Left lobe of liver (tissue), 2 donors: ENCODE results near the gene DLST. TPM values are rescaled to one million over a fixed set of nuclear protein-coding genes. Genes with fewer than 3 reads are reported as not detected.

ENCODE experiments used
- ATAC-seq: fragments of 200-7000 bp; cut with Tn5 transposase; one replicate; pipeline ENCODE4 v1.9.1; 2020; ENCODE audit warnings: mild to moderate bottlenecking, moderate library complexity
- DNase-seq: peaks from one replicate; pipeline ENCODE4 v3.0.0-alpha.2; 2020; ENCODE audit warnings: low spot score
- total RNA-seq: library from RNA; stranded (reverse); gene quantifications from one replicate; pipeline ENCODE4 v1.2.1, GENCODE V29; 2021
- donor health status: DM: no; HTN: no; CAD: no; lungs with moderate emphysema.
- donor health status: DM: no; HTN: yes; CAD: no.

Gene DLST
- total RNA-seq, 1 donor from 2014 or later, result 65.6 TPM

DNA sequence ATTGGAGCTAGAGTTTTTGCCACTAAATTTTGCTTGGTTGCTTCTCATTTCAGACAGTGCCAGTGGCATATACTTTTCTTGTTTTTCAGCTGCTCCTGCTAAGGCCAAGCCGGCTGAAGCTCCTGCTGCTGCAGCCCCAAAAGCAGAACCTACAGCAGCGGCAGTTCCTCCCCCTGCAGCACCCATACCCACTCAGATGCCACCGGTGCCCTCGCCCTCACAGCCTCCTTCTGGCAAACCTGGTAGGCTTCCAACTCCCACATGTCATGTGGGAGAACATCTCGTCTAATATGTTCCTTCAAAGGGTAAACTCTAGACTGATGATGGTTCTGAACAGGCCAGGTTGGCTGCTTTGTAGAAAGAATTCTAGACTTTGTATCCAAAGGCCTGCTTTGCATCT lies 11.0 kb downstream of the DLST start:
- ATAC-seq (no peak), DNase-seq (no peak)

DNA sequence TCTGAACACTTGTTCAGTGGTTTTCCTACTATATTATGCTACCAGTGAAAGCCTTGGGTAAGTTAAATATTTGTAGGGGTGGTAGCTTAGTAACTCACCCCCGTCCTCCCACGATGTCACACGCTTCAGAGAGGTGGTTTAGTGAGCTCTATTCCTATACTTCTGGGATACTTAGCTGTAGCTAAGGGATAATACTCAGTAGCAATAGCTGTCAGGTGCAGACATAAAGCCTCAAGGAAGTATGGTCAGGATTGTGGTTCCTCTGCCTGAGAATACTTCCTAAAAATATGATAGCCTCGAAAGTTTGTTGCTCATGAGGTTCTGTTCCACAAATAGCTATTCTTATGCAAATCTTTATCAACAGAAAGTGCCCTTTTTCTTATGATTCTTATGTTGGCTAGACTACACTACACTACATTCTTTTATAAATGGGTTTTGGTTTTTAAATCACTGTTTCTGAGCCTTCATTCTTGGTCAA lies 11.9 kb downstream of the DLST start:
- no peak for DNase-seq
- ATAC-seq, result no peak

DNA sequence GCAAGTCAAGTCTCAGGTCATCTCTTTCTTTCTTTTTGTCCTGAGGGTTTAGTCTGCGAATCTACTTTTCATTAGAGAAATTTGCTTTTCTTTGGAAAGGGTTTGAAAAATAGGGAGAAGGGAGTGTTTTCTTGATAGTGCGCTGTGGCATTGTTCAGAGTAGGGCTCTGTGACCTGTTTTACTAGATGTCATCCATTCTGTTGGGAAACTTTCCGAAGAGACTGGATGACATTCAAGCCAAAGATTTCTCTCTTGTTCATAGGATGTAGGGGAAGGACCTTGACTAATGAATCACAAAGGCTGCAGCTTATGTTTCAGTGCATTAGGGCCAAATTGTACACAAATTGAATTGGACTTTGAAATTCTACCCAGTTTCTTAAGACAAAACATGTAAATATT lies 14.7 kb downstream of the DLST start:
- ATAC-seq, result no peak
- no peak for DNase-seq

DNA sequence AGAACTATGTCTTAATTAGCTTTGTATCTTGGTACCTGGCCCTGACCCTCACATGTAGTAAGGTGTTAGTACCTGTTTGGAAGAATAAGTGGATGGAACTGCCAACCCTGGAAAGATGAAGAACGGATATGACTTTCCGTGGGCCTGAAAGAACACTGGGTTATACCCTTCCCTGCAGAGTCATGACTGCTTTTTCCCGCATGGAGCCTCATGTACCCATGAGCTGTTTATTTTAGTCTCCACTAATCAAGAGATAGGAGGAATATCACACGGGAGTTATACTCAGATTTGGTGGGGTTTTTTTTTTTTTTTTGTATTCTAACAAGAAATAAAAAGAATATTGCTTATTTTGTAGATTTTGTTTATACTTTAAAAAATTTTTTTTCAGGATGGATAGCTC lies 15.9 kb downstream of the DLST start:
- ATAC-seq (no peak), DNase-seq (no peak)

DNA sequence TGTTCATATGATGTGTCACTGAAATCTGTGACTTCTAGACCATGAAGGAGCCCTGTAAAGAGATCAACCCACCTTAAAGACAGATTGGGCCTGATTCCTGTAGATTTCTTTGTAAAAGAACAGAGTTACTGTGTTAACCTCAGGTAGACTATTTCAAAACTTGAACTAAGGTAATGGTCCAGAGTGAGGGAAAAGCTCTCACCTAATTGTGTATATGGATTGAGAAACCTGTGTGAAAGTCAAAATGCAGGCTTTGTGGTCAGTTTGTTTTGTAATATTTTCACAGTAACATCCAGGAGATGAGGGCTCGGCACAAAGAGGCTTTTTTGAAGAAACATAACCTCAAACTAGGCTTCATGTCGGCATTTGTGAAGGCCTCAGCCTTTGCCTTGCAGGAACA lies 16.4 kb downstream of the DLST start:
- ATAC-seq (peak; percentile 69), DNase-seq (no peak)

DNA sequence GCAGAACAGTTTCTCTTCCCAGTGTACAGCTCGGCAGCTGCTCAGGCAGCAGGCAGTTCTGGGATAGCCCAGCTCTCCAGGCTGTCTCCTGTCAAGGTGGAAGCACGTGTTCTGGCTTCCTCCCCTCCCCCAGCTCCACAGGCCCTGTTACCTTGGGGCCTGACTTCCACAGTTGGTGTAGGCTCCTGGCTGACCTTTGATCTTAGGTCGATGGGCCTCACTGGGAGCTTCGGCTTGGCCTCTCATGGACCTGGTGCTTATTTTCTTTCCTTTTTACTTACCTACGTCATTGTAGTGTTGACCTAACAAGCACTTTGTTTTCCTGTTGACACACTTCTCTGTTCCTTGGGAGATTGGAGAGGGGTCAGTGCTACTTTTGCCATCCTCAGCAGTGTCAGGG lies 17.0 kb downstream of the DLST start:
- ATAC-seq, result peak; percentile 88
- peak; percentile 86 for DNase-seq

DNA sequence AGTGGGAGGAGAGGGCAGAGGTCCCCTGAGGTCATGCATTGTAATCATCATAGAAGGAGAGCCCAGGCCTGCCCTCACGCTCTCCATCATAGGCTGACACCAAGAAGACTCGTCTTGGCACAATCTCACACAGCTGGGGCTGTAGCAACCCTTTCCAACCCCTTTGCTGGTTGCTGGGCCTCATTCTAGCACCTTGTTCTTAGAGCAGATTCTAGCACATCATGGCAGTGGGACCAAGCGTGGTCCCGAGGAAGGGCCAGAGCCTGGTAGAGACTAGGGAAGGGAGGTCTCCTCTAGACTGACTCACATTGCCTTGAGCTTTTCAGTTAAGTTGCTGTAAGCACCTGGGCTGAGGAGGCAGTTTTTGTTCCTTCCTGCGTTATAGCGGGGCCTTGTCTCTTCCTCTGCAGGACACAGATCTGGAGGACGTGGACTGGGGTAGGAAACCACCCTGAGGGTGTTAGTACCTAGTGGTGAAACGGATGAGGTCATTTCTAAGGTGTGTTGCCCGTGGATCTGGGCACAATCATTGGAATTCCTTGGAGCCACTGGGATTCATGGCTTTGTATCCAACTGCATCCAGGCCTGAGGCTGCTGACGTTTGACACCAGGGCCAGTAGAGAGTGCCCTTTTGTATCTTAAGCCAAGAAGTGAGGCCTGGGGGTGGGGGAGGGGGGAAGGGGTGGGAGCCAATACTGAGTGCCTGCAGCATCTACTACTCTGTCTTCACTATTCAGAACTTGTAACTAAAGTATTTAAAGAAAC lies 21.4 kb downstream of the DLST start:
- no peak for ATAC-seq
- DNase-seq, result no peak

DNA sequence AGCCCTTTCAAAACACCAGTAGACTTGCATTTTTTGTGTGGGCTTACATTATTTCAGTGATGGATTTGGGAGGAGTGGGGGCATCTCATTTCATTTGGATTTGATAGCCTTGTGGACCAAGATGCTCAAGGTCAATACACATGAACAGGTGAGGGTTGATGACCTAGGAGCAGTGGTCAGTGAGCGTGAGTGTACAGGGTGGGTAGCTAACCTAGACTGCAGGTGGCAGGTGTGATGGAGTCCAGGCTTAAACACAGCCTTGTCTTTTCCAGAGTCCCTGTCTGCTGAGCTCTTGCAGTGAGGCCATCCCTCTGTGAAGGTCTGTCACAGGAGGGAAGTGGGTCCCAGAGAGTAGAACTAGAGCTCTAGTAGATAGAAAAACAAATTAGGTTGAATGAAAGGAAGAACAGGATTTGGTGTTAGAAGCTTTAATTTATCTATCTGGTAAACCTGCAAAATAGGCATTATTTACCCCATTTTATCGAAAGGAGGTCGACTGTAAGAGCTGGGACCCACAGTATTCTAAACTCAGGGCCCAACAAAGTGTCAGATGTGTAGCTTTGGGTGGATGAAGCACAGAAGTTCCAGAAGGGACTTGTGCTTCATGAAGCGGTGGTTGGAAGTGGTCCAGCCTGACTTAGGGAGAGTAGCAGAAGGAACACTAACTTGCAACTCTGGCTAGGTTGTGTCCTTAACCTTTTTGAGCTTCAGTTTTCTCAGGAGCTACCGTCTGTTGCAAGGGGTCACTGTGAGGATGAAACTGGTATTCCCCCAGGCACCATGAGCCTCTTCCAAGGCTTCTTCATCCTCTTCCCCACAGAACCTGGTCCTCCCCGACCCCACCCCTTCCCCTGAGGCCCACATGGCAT lies 23.2 kb downstream of the DLST start:
- DNase-seq (no peak), ATAC-seq (peak; percentile 4)

DNA sequence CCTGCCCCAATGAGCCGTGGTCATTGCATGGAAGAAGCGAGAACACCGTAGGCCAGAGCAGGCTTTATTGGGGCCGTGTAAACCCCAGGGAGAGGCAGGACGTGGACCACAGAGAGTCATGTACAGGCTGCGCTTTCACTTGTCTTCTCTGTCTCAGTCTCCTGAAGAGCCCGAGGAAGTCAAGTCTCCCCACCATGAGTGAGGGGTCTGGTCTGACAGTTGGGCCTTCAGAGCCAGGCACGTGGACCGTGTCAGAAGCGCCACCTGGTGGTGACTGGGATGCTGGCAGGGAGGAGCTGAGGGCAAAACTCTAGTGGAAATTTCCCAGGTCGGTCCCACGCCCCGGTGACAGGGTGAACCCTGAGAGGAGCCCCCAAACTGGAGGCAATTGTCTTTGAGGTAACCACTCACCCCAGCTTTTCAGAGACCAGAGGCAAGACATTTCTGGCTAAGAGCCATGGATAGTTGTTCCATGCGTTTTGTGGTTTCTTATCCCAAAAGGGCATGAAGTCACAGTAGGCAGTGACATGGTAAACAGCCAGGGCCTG lies 24.0 kb downstream of the DLST start:
- ATAC-seq (peak; percentile 80), DNase-seq (peak; percentile 72)

DNA sequence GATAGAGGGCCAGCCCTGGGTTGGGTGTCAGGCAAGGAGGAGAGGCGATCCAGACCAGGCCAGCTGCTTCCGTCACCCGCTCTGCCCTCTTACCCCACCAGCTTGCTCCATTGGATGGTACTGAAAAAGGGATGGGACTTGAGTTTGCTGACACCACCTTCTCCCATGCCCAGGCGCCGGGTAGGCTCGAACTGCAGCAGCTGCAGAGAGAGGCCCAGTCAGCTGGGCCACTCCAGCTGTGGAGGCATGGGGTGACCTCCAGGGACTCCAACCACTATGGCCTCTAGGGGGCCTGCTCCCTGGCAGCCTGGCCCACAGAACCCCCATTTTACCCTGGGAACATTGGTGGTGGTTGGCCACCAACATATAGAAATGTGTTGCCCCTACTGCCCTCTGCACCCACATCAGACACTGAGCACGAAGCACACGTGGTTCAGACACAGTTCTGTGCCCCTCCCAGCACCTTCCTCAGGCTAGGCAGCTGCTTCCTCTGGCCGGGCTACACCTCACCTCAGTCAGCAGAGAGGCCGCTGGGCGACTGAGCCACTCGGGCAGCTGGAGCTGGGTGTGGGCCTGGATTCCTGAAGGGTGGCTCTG lies 25.3 kb downstream of the DLST start:
- DNase-seq (no peak), ATAC-seq (no peak)

DNA sequence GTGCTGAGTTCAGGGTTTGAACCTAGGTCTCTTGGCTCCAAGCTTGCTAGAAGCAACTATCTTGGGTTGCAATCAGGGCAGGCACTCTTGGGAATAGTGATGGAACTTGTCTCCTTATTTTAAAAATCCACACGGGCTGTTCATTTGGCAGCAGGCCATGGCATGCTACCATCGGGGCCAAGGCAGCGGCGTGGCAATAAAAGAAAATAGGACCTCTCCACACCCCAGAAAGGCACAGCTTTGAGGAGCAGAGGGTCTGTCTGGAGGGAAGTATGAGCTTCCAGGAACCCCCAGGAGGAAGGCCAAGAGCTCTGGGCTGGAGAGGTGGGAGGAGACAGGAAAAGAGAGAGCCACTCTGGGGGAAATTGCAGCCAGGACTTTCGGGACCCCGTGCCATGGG lies 26.0 kb downstream of the DLST start:
- no peak for DNase-seq
- no peak for ATAC-seq

DNA sequence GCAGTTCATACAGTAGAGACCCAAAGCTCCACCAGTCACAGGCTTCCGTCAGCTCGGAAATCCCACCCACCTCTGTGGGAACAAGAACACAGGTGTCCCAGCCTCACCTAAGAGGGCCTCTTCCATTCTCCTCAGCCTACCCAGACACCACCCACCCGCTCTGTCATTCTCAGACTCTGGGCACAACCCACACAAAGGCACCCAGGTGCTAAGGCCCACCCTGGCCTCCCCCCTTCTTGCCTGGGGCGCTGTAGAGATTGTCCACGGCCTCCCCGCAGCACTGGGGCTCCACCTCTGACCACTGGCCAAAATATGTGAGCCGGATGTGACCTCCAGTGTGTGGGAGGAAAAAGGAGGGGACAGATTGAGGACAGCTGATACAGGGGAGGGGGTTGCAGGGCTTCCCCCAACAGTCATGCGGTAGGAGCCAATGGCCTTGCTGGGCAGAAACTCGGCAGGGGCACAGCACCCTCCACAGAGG lies 27.2 kb downstream of the DLST start:
- DNase-seq (no peak), ATAC-seq (no peak)

DNA sequence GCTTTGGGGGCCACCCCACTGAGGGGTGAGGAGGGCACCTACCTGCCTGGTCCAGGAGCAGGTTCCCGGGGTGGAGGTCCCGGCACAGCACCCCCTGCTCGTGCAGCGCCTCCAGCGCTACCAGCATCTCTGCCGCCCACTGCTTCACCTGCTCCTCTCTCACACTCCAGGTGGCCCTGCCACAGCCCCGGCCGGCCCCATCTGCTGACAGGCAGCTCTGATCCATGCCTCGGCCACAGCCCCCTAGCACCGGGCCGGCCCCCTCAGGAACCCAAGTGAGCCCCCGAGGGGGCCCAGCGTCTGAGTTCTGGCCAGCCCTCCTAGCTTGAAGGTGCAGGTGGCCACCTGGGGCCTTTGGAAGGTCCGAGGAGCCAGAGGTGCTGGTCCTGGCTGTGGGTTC lies 27.8 kb downstream of the DLST start:
- no peak for ATAC-seq
- DNase-seq, result no peak

DNA sequence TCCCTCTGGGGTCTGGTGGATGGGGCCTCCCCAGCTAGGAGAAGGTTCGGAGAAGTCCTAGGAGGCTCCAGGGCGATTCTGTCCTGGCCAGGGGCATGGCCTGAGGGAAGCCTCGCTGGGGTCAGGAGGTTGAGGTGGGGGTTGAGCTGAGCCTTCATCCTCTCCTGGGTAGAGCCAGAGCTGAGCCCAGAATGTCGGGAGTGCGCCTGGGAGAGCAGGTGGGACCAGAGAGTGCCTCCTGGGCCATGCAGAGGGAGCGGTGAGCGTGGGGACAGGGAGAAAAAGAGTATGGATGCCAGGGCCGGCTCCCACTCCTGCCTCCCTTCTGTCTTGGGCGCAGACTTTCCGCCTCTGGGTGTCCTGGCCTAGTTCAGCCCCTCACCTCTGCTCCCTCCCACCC lies 28.2 kb downstream of the DLST start:
- ATAC-seq (no peak), DNase-seq (no peak)

DNA sequence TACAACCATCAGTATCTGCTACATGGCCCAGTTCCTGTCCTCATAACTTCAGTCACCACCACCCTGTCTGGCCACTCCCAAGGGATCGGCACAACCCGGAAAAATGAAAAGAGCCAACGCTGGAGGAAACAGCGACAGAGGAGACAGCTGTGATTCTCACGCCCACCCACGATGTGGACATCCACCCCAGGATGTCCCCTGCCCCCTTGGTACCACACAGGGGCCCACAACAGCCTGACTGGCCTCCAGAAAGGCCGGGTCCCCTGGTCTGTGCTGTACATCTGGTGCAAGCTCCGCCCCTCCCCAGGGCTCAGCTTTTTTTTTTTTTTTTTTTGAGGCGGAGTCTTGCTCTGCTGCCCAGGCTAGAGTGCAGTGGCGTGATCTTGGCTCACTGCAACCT lies 28.8 kb downstream of the DLST start:
- DNase-seq (no peak), ATAC-seq (no peak)

DNA sequence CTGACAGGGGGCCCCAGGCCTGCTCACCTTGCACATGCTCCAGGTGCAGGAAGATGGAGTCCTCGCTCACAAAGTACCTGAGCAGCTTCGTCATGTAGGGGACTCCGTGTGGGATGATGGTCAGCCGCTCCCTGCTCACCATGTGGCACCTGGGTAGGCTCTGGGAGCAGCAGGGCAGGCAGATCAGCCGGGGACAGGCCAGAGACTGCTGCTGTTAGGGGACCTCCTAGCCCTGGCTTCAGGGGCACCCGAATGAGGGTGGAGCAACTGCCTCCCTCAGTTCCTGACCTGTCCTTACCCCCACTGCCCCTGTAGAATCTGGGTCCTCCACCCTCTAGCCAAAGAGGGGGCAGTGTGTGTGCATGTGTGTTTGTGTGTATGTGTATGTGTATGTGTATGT lies 29.5 kb downstream of the DLST start:
- DNase-seq (no peak), ATAC-seq (no peak)

DNA sequence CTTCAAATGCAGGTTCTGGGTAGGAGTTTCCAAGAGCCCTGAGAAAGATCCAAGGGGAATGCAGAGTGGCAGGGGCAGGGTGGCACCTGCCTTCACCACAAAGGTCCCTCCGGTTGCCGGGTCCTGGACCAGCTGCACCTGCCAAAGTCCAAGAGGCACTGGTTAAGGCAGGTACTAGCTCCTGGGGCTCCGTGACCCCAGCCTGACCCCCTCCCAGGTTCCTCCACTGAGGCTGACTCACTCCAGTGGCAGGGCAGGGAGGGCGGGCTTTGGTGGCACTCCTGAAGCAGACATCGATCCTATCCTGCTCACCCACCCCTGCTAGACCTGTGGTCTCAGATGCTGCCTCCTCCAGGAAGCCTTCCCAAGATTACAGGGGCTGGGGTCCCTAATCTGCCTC lies 30.0 kb downstream of the DLST start:
- ATAC-seq (no peak), DNase-seq (no peak)

DNA sequence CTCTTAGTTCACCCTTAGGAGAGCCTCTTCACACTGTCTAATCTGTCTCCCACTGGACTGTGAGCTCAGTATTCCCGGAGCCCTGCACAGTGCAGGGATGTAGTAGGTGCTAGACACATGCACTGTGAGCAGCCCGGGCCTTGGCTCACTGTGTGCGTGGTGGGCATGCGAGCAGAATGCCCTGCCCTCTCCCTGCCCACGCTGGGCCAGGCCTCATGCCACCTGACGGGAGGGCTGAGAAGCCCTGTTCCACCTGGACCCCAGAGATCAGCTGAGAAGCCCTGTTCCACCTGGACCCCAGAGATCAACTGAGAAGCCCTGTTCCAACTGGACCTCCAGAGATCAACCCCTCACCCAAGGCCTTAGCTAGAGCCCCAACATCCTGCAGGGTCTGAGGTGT lies 30.4 kb downstream of the DLST start:
- no peak for DNase-seq
- no peak for ATAC-seq

DNA sequence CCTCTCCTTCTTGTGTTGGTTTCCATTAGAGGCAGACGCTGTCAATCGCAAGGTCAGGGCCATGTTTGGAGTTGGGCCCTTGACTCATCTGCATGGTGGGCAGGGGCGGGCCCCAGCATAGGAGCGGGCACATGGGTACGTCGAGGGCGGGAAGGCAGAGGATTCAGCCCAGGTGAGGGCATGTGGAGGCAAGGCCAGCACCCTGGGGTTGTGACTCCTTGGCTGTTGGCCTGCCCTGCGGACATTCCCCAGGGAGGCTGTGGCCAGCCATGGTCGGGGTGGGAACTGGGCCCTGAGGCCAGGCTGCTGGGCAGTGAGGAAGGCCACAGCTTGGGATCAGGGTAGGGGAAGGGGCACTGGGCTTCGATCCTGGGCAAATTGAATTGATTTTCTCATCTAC lies 31.1 kb downstream of the DLST start:
- ATAC-seq, result no peak
- DNase-seq, result no peak

DNA sequence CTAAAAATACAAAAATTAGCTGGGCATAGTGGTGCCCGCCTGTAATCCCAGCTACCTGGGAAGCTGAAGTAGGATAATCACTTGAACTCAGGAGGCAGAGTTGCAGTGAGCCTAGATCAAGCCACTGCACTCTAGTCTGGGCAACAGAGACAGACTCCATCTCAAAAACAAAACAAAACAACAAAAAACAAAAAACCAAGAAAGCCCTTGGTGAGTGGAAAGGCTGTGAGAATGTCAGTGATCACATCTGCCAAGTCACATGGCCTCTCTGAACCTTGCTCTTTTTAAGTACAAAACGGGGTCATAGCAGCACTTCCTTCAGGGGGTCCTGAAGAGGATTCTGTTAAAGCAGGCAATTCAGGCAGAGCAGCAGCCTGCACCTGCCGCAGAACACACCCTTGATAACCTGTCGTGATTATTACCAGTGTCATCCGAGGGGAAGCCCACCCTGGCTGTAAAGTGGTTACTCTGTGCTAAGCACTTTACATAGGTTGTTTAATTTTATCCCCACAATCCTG lies 31.7 kb downstream of the DLST start:
- no peak for DNase-seq
- peak; percentile 23 for ATAC-seq

DNA sequence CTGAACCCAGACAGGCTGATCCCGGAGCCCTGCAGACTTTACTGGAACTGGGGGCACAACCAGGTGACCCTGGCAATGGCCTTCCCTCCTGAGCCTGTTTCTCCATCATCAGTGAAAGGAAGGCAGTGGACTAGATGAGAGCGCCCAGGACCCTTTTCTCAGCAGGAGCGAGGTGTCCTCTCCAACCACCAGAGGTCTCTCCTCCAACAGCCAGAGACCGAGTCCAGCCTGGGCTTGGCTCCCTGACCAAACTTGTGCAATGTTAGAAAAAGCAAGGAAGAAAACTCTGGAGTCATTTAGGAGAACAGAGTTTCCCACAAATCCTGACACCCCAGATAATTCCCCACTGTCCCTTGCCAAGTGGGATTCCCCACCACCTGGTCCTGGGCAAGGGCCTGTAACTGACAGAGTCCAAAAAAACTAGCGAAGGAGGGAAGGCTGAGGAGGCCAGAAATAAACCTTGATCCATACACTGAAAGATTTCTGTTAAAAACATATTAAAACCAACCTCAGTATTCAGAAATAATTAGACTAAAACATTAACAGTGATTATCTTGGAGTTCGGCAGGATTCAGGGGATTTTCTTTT lies 32.4 kb downstream of the DLST start:
- peak; percentile 91 for ATAC-seq
- DNase-seq, result peak; percentile 70
